Brain microvascular endothelial cell (primary cell): ENCODE measurements around the gene MOSMO.

Experiments used
- DNase-seq: peaks from one replicate; pipeline ENCODE4 v3.0.0-alpha.2; 2020
- H3K27ac ChIP-seq: fragments of 250-450 bp; sonication (Bioruptor Pico); 2 replicates; pipeline ENCODE4 v1.5.1; 2020; ENCODE audit warnings: mild to moderate bottlenecking, moderate library complexity
- H3K27me3 ChIP-seq: fragments of 250-450 bp; sonication (Bioruptor Pico); replicated peaks from 2 replicates; pipeline ENCODE4 v1.5.1; 2020; ENCODE audit warnings: mild to moderate bottlenecking
- H3K36me3 ChIP-seq: fragments of 250-450 bp; sonication (Bioruptor Pico); replicated peaks from 2 replicates; pipeline ENCODE4 v1.5.1; 2020; ENCODE audit warnings: mild to moderate bottlenecking
- H3K4me3 ChIP-seq: 2 replicates; pipeline ENCODE4 v1.5.1; 2011; ENCODE audit warnings: low read depth, mild to moderate bottlenecking, control low read depth, low read length, moderate library complexity
- CTCF ChIP-seq: IDR thresholded peaks from 2 replicates; pipeline ENCODE4 v1.5.1; 2011; ENCODE audit warnings: low read depth, mild to moderate bottlenecking, moderate library complexity, low read length, control low read depth, inconsistent platforms; ENCODE audit errors: missing control alignments
- in situ Hi-C: cut with HindIII; loops from 2 replicates; pipeline ENCODE4 v1.10.0; 2017; ENCODE audit warnings: low sequenced_read_pairs, low pct_ligation_motif_present

MOSMO gene

GRCh38 chr16:22071331-22071910, 63.5 kb downstream of the MOSMO start:
- DNase-seq = no peak
- in situ Hi-C loops = no loop called here
- Histone ChIP-seq H3K27me3 (no peaks in the 10 kb centered on the region), H3K36me3 (no peaks in the 10 kb centered on the region), H3K4me3 (no peak overlapping the region), H3K27ac (no peak overlapping the region)
- no peak for TF ChIP-seq CTCF

DNA sequence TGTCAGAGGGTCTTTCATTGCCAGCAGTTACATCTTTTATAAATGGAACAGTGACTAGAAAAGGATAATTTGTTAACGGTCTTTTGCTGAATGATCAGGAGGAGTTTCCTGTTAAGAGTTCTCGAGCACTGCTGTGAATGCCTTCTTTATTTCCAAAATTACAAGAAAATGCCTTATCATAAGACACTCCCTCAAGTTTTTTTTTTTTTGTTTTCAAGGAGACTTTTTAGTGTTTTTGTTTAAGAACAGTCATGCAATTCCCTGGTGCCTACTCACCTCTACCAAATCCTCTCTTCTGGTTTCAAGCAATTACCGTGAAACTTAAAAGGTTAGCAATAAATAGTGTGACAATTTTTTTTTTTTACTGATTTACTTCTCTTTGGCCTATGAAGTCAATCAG, 65.4 kb downstream of the MOSMO start:
- Histone ChIP-seq H3K4me3 (no peak overlapping the region), H3K36me3 (no peaks in the 10 kb centered on the region), H3K27ac (no peak overlapping the region), H3K27me3 (no peaks in the 10 kb centered on the region)
- TF ChIP-seq CTCF = no peak
- DNase-seq = no peak
- in situ Hi-C loops = no loop called here

- Histone ChIP-seq H3K4me3 (no peak overlapping the region), H3K36me3 (no peaks in the 10 kb centered on the region), H3K27me3 (no peaks in the 10 kb centered on the region), H3K27ac (peak overlapping the region; percentile 24)
- in situ Hi-C loops = loop anchor here (25.0 kb wide), 1 partner anchor 88 kb away; no protein-coding TSS in a partner anchor
- DNase-seq = peak; percentile 17
- TF ChIP-seq CTCF = no peak
Measured at GRCh38 chr16:22075043-22075757, 67.3 kb downstream of the MOSMO start.

GRCh38 chr16:22075776-22076175, 67.9 kb downstream of the MOSMO start:
- H3K27ac ChIP-seq = peak overlapping the region; percentile 24
- H3K27me3 ChIP-seq = no peaks in the 10 kb centered on the region
- no peak for TF ChIP-seq CTCF
- H3K36me3 ChIP-seq = no peaks in the 10 kb centered on the region
- no peak overlapping the region for H3K4me3 ChIP-seq
- DNase-seq = no peak
- in situ Hi-C loops = loop anchor here (25.0 kb wide), 1 partner anchor 88 kb away; no protein-coding TSS in a partner anchor

DNA sequence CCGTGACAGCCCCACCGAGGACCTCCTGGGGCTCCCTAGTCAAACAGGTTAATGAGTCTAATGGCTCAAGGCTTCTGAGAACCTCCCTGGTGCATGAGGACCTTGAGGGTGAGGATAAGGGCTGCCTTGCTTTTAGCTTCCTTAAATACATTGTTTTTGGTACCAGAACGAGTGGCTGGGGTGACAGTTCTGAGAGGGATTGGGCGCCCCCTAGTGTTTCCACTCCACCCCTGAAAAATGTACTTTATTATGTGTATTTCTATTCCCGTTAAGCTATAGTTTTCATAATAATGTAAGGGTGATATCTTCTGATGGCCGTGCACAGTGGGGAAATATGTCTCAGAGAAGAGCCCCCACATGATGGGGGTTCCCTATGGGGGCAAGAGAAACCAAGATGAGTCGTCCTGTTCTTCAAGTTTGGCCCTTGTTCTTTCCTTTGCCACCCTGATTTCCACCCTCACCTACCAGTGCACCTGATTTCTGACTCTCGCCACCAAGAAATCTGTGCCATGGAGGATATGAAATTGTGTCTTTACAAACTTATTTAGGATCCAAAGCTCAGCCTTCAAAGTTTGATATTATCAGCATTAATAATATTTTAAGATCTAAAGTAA, 69.9 kb downstream of the MOSMO start:
- in situ Hi-C loops = loop anchor here (25.0 kb wide), 1 partner anchor 91 kb away; no protein-coding TSS in a partner anchor
- peak; percentile 90 for TF ChIP-seq CTCF
- H3K36me3 ChIP-seq = no peaks in the 10 kb centered on the region
- peak; percentile 71 for DNase-seq
- no peak overlapping the region for H3K4me3 ChIP-seq
- no peaks in the 10 kb centered on the region for H3K27me3 ChIP-seq
- H3K27ac ChIP-seq = no peak overlapping the region
